MG63 (cell line): ENCODE measurements around the gene FBXO44. TPM values are rescaled to one million over a fixed set of nuclear protein-coding genes. Genes with fewer than 3 reads are reported as not detected.
A peak's percentile ranks its signal among the peaks of the same experiment; 100 is the strongest.
"Not testable (repeated sequence)": the region's sequence is repeated elsewhere in the genome, so short reads cannot be mapped to it uniquely, and the experiment has no call there.

Experiments used
- DNase-seq: peaks from one replicate; pipeline ENCODE4 v3.0.0-alpha.2; 2020
- H3K27me3 ChIP-seq: fragments of 250-450 bp; sonication (Bioruptor Pico); 2 replicates; pipeline ENCODE4 v1.5.1; 2020; ENCODE audit warnings: mild to moderate bottlenecking, moderate library complexity
- H3K36me3 ChIP-seq: fragments of 250-450 bp; sonication (Bioruptor Pico); 2 replicates; pipeline ENCODE4 v1.5.1; 2020; ENCODE audit warnings: mild to moderate bottlenecking, moderate library complexity
- H3K4me3 ChIP-seq: fragments of 250-450 bp; sonication (Bioruptor Pico); 2 replicates; pipeline ENCODE4 v1.5.1; 2020; ENCODE audit warnings: mild to moderate bottlenecking, moderate library complexity
- H3K9me3 ChIP-seq: fragments of 250-450 bp; sonication (Bioruptor Pico); 2 replicates; pipeline ENCODE4 v1.5.1; 2020; ENCODE audit warnings: mild to moderate bottlenecking, moderate library complexity
- total RNA-seq: library from RNA; depleted of rRNA; stranded (reverse); fragments of >200 nt; shearing (Covaris generic); gene quantifications from 2 replicates; pipeline ENCODE4 v1.2.3, GENCODE V29; 2014; ENCODE audit warnings: low replicate concordance

Gene FBXO44
- total RNA-seq, 1 experiment from 2014 or later, result 23.1 TPM

- H3K27me3 ChIP-seq, result no peaks in the 10 kb centered on the region
- no peaks in the 10 kb centered on the region for H3K9me3 ChIP-seq
- no peak for DNase-seq
- H3K36me3 ChIP-seq, result no peaks in the 10 kb centered on the region
- no peak overlapping the region for H3K4me3 ChIP-seq
These were observed 25.3 kb upstream of the FBXO44 start for GRCh38 chr1:11629184-11630016.

GRCh38 chr1:11634365-11635192 lies 20.1 kb upstream of the FBXO44 start:
- H3K4me3 ChIP-seq, result no peak overlapping the region
- no peak for DNase-seq
- H3K27me3 ChIP-seq, result 0 out of 2 replicates have a peak, but pooled peaks cover 2% of the 10 kb centered on the region
- no peaks in the 10 kb centered on the region for H3K9me3 ChIP-seq
- H3K36me3 ChIP-seq, result no peaks in the 10 kb centered on the region

- H3K36me3 ChIP-seq, result no peaks in the 10 kb centered on the region
- H3K9me3 ChIP-seq, result no peaks in the 10 kb centered on the region
- no peak for DNase-seq
- peaks cover 8% of the 10 kb centered on the region; the same call in 1 of the 2 replicates for H3K27me3 ChIP-seq
- no peak overlapping the region for H3K4me3 ChIP-seq
These were observed 16.6 kb upstream of the FBXO44 start for GRCh38 chr1:11638121-11638520.

DNA sequence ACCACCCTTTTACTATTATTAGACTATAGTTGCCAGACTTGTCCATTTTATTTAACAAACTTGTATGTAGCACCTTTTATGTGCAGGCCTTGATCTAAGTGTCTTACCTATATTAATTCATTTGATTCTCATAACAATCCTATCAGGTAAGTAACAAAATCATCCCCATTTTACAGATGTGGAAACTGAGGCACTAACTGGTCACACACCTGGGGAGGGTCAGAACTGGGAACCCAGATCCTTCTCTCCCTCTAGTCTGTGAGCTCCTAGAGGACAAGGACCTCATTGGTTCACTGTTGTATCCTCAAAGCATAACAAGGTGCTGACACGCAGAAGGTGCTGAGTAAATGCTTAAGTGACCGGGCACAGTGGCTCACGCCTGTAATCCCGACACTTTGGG lies 15.3 kb upstream of the FBXO44 start:
- H3K36me3 ChIP-seq, result no peaks in the 10 kb centered on the region
- H3K4me3 ChIP-seq, result no peak overlapping the region
- peaks cover 8% of the 10 kb centered on the region; the same call in 1 of the 2 replicates for H3K27me3 ChIP-seq
- no peak for DNase-seq
- H3K9me3 ChIP-seq, result no peaks in the 10 kb centered on the region

GRCh38 chr1:11640101-11640500 lies 14.6 kb upstream of the FBXO44 start:
- Histone ChIP-seq H3K9me3 (no peaks in the 10 kb centered on the region), H3K27me3 (peaks cover 8% of the 10 kb centered on the region; the same call in 1 of the 2 replicates), H3K4me3 (no peak overlapping the region), H3K36me3 (no peaks in the 10 kb centered on the region)
- no peak for DNase-seq

DNA sequence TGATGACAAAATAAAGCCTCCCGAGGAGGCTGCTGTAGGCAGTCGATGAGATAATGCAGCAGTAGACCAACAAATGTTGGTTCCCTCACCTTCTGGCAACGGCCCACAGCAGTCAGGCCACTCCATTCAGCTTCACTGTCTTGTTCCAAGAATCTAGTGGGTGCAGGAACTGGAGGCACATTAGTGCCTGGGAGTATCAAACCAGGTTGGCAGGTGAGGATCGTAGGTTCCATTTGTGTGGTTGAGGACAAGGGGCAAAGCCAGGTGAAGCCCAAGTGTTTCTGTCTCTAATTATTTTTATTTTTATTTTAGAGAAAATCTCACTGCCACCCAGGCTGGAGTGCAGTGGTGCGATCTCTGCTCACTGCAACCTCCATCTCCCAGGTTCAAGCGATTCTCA lies 13.7 kb upstream of the FBXO44 start:
- no peak for DNase-seq
- no peaks in the 10 kb centered on the region for H3K36me3 ChIP-seq
- H3K27me3 ChIP-seq, result peaks cover 7% of the 10 kb centered on the region; the same call in 1 of the 2 replicates
- no peak overlapping the region for H3K4me3 ChIP-seq
- H3K9me3 ChIP-seq, result no peaks in the 10 kb centered on the region

GRCh38 chr1:11641776-11642305 lies 12.8 kb upstream of the FBXO44 start:
- no peaks in the 10 kb centered on the region for H3K9me3 ChIP-seq
- no peaks in the 10 kb centered on the region for H3K36me3 ChIP-seq
- no peak for DNase-seq
- peaks cover 6% of the 10 kb centered on the region; the same call in 1 of the 2 replicates for H3K27me3 ChIP-seq
- no peak overlapping the region for H3K4me3 ChIP-seq

DNA sequence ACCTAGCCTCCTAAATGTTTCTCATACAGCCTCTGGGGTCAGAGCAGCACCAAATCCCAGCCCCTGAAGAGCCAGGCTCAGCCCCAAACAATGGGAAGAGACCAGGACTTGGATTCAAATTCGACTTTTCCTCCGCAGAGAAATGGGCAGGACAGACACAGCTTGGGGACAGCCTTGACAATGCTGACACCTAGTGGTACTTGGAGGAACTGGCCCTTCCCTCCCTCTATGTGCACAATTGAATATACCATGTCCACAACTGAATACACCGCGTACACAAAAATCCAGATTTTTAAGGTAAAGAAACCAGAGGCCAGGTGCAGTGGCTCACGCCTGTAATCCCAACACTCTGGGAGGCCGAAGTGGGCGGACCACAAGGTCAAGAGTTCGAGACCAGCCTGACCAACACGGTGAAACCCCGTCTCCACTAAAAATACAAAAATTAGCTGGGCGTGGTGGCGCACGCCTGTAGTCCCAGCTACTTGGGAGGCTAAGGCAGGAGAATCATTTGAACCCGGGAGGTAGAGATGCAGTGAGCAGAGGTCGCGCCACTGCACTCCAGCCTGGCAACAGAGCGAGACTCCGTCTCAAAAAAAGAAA lies 12.2 kb upstream of the FBXO44 start:
- not testable (repeated sequence) for H3K9me3 ChIP-seq, H3K27me3 ChIP-seq, H3K4me3 ChIP-seq, H3K36me3 ChIP-seq
- DNase-seq, result peak; percentile 39

GRCh38 chr1:11643782-11644181 lies 10.9 kb upstream of the FBXO44 start:
- H3K27me3 ChIP-seq, result peaks cover 6% of the 10 kb centered on the region; the same call in 1 of the 2 replicates
- no peaks in the 10 kb centered on the region for H3K9me3 ChIP-seq
- no peak overlapping the region for H3K4me3 ChIP-seq
- H3K36me3 ChIP-seq, result no peaks in the 10 kb centered on the region
- DNase-seq, result no peak

- Histone ChIP-seq H3K4me3 (no peak overlapping the region), H3K36me3 (no peaks in the 10 kb centered on the region), H3K27me3 (peaks cover 3% of the 10 kb centered on the region; the same call in 1 of the 2 replicates), H3K9me3 (no peaks in the 10 kb centered on the region)
- no peak for DNase-seq
These were observed 9.4 kb upstream of the FBXO44 start for GRCh38 chr1:11645270-11645669.

- Histone ChIP-seq H3K27me3 (peaks cover 3% of the 10 kb centered on the region; the same call in 1 of the 2 replicates), H3K36me3 (no peaks in the 10 kb centered on the region), H3K9me3 (no peaks in the 10 kb centered on the region), H3K4me3 (no peak overlapping the region)
- DNase-seq, result peak; percentile 62
These were observed 8.9 kb upstream of the FBXO44 start for GRCh38 chr1:11645670-11646265.

GRCh38 chr1:11646317-11646716 lies 8.4 kb upstream of the FBXO44 start:
- Histone ChIP-seq H3K9me3 (no peaks in the 10 kb centered on the region), H3K36me3 (no peaks in the 10 kb centered on the region), H3K4me3 (no peak overlapping the region), H3K27me3 (peaks cover 3% of the 10 kb centered on the region; the same call in 1 of the 2 replicates)
- no peak for DNase-seq

DNA sequence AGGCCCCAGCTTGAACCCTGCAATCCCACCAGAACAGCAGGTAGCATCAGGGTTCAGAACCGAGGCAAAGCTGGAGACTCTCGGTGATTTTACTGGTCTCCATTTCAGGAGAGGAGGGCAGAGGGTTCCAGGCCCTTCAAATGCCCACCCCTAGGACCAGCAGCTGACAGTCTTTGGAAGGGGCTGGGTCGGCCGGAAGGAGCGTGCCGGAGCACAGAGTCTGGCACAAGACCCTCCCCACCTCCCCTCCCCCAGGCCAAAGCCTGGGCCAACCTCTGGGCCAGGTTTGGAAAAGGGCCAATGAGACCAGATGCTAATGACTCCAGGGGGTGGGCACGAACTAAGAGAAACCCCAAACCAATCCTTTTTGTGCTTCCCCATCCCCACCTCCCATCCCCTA lies 7.3 kb upstream of the FBXO44 start:
- DNase-seq, result no peak
- H3K4me3 ChIP-seq, result no peak overlapping the region
- no peaks in the 10 kb centered on the region for H3K27me3 ChIP-seq
- no peaks in the 10 kb centered on the region for H3K9me3 ChIP-seq
- no peaks in the 10 kb centered on the region for H3K36me3 ChIP-seq

- no peaks in the 10 kb centered on the region for H3K36me3 ChIP-seq
- no peak overlapping the region for H3K4me3 ChIP-seq
- no peak for DNase-seq
- no peaks in the 10 kb centered on the region for H3K9me3 ChIP-seq
- no peaks in the 10 kb centered on the region for H3K27me3 ChIP-seq
These were observed 6.6 kb upstream of the FBXO44 start for GRCh38 chr1:11648039-11648438.

DNA sequence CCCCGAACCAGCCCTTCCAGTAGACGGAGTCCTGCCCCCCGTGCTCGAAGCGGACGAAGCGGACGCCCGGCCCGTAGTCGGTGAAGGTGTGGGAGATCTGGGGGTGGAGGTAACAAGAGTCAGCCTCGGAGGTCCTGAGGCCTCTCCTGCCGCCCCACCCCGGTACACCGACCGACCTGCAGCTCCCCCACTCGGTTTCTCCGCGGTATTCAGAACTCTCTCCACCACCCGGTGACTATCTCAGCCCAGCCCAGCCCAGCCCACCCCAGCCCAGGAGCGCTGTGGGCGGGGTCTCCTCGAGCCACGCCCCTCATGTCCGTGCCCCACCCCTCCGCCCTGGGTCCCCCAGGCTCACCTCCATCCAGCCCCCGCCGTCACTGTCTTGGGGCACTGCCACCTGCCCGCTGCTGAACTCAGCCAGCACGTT lies 5.9 kb upstream of the FBXO44 start:
- H3K27me3 ChIP-seq, result no peaks in the 10 kb centered on the region
- H3K36me3 ChIP-seq, result no peaks in the 10 kb centered on the region
- DNase-seq, result no peak
- no peaks in the 10 kb centered on the region for H3K9me3 ChIP-seq
- no peak overlapping the region for H3K4me3 ChIP-seq

DNA sequence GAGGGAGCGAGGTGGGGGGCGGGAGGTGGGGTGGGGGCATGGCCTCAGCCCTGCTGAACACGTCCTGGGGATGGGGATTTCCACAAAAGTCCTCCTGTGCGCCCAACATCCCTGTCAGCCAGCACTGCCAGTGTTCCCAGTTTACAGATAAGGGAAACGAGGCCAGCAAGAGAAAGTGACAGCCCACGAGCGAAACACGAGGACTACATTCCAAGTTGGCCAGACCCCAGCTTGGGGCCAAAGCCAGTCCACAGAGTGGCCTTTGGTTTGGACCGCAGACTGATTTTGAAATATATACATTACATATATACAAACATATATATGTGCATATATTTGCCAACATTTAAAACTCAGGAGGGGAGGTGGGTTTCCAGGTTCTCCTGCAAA lies 5.4 kb upstream of the FBXO44 start:
- no peak overlapping the region for H3K4me3 ChIP-seq
- DNase-seq, result no peak
- H3K36me3 ChIP-seq, result no peaks in the 10 kb centered on the region
- H3K9me3 ChIP-seq, result no peaks in the 10 kb centered on the region
- H3K27me3 ChIP-seq, result no peaks in the 10 kb centered on the region
